Omental fat pad (tissue), 4 donors: ENCODE measurements around the gene NELL1. TPM values are rescaled to one million over a fixed set of nuclear protein-coding genes. Genes with fewer than 3 reads are reported as not detected.

Source experiments
- ATAC-seq: fragments of 150-250 bp; one replicate; pipeline ENCODE4 v1.9.1; 2016; ENCODE audit warnings: mild to moderate bottlenecking, moderate library complexity; ENCODE audit not compliant: low FRiP score
- DNase-seq: peaks from one replicate; pipeline ENCODE4 v3.0.0-alpha.2; 2019; ENCODE audit warnings: low spot score
- CTCF ChIP-seq, 3 donors: fragments of 450-650 bp; IDR thresholded peaks; one replicate each; pipeline ENCODE4 v1.5.1; 2016 to 2017; ENCODE audit warnings: antibody characterized with exemption in 3 of 3, mild to moderate bottlenecking in 3 of 3, moderate library complexity in 2 of 3
- small RNA-seq: library from RNA; depleted of rRNA; stranded (forward); fragments of <200 nt; gene quantifications from one replicate; pipeline ENCODE3, GENCODE V24; 2016
- total RNA-seq, 4 donors: library from RNA; depleted of rRNA; stranded (reverse); fragments of >200 nt; gene quantifications; one replicate each; pipeline ENCODE4 v1.1.0, GENCODE V29; 2016

The NELL1 gene
- total RNA-seq, 4 donors from 2014 or later, result 0.48 to 1.3 TPM; not detected in 2

GRCh38 chr11:21612326-21612725 is 942.9 kb downstream of the NELL1 start:
- DNase-seq (no peak), ATAC-seq (no peak)
- TF ChIP-seq CTCF (IDR thresholded peaks at IDR 0.05), result no peak

- DNase-seq, result no peak
- TF ChIP-seq CTCF (IDR thresholded peaks at IDR 0.05), result no peak
- no peak for ATAC-seq
Measured at GRCh38 chr11:21614961-21615360, 945.6 kb downstream of the NELL1 start.

GRCh38 chr11:21615955-21616371 is 946.6 kb downstream of the NELL1 start:
- DNase-seq (no peak), ATAC-seq (no peak)
- no peak for TF ChIP-seq CTCF (IDR thresholded peaks at IDR 0.05)

- ATAC-seq (no peak), DNase-seq (no peak)
- no peak for TF ChIP-seq CTCF (IDR thresholded peaks at IDR 0.05)
Measured at GRCh38 chr11:21622566-21622965, 953.2 kb downstream of the NELL1 start.

GRCh38 chr11:21622995-21623394 is 953.6 kb downstream of the NELL1 start:
- ATAC-seq (no peak), DNase-seq (no peak)
- TF ChIP-seq CTCF (IDR thresholded peaks at IDR 0.05), result no peak

Small RNA genes within 50 kb of the gene (small RNA-seq; reads per million reads assigned to genes)
- 52.1 reads per million, percentile 95 among the genes with 10 or more reads in this experiment for gene RNA5SP336
- not detected for gene RNA5SP337

Other genes with a start within 250 kb of the NELL1 start
- gene SLC6A5, start 70.0 kb upstream of the NELL1 start, total RNA-seq, result not detected